GM18907 (cell line): Measurements from ENCODE around the gene APRT.

Experiments
- ATAC-seq: cut with Tn5 transposase; IDR thresholded peaks from one replicate; pipeline ENCODE4 v1.9.1; 2021; ENCODE audit warnings: mild to moderate bottlenecking, moderate library complexity; ENCODE audit not compliant: unreplicated experiment

APRT gene

DNA sequence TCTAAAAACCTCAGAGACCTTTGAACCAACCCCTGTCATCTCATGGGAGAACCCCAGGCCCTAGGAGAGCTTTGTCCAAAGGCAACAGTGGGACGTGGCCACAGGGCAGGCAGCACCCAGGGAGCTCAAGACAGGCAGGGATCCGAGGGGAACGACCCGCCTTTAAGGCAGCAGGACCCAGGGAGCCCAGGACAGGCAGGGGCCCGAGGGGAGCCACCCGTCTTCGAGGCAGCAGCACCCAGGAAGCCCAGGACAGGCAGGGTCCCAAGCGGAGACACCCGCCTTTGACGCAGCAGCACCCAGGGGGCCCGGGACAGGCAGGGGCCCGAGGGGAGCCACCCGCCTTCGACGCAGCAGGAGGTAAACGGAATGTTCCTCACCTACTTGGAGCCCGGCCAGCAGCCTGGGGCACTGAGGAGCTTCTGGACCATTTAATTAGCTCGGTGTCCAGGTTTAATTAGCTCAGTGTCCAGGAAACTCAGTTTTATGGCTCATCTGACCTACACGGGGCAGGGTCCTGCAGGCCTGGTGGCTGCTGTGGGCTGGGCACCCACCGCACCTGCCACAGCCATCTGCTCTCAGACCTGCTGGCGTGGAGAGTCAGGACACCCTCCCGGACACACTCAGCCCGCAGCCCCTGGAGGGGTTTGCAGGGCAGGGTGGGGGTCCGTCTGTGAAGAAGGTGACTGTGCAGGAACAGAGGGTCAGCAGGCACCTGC is 51.1 kb downstream of the APRT start:
- ATAC-seq, result no peak

GRCh38 chr16:88759976-88760350 is 51.8 kb downstream of the APRT start:
- no peak for ATAC-seq
